ENCODE measurements around the gene EML5.

The EML5 gene

GRCh38 chr14:88562831-88563686, 229.7 kb downstream of the EML5 start, which contains the start of gene ZC3H14:
TSS of gene ZC3H14 (plus strand) at chr14:88563037. CDS start at chr14:88563134, 97 bp downstream.
- DNase-seq (ENCODE audit: low read depth in 2 of 2) = peak; percentile 84 to 85

- DNase-seq (ENCODE audit: low read depth in 2 of 2) = no peak
Measured at GRCh38 chr14:88562532-88562830, 230.3 kb downstream of the EML5 start.

All from stimulated activated CD4-positive, alpha-beta T cell treated with anti-CD3 and anti-CD28 coated beads, Interleukin-1b, Interleukin-23, amount 100 ng/mL, for 4 hours (primary cell).